MG63 (cell line): ENCODE measurements around the gene TMEM259. TPM values are rescaled to one million over a fixed set of nuclear protein-coding genes. Genes with fewer than 3 reads are reported as not detected.
A peak's percentile ranks its signal among the peaks of the same experiment; 100 is the strongest.

Source experiments
- DNase-seq: peaks from one replicate; pipeline ENCODE4 v3.0.0-alpha.2; 2020
- H3K27me3 ChIP-seq: fragments of 250-450 bp; sonication (Bioruptor Pico); 2 replicates; pipeline ENCODE4 v1.5.1; 2020; ENCODE audit warnings: mild to moderate bottlenecking, moderate library complexity
- H3K36me3 ChIP-seq: fragments of 250-450 bp; sonication (Bioruptor Pico); 2 replicates; pipeline ENCODE4 v1.5.1; 2020; ENCODE audit warnings: mild to moderate bottlenecking, moderate library complexity
- H3K4me3 ChIP-seq: fragments of 250-450 bp; sonication (Bioruptor Pico); 2 replicates; pipeline ENCODE4 v1.5.1; 2020; ENCODE audit warnings: mild to moderate bottlenecking, moderate library complexity
- H3K9me3 ChIP-seq: fragments of 250-450 bp; sonication (Bioruptor Pico); 2 replicates; pipeline ENCODE4 v1.5.1; 2020; ENCODE audit warnings: mild to moderate bottlenecking, moderate library complexity
- total RNA-seq: library from RNA; depleted of rRNA; stranded (reverse); fragments of >200 nt; shearing (Covaris generic); gene quantifications from 2 replicates; pipeline ENCODE4 v1.2.3, GENCODE V29; 2014; ENCODE audit warnings: low replicate concordance

TMEM259 gene
- total RNA-seq, 1 experiment from 2014 or later, result 75.8 TPM

DNA sequence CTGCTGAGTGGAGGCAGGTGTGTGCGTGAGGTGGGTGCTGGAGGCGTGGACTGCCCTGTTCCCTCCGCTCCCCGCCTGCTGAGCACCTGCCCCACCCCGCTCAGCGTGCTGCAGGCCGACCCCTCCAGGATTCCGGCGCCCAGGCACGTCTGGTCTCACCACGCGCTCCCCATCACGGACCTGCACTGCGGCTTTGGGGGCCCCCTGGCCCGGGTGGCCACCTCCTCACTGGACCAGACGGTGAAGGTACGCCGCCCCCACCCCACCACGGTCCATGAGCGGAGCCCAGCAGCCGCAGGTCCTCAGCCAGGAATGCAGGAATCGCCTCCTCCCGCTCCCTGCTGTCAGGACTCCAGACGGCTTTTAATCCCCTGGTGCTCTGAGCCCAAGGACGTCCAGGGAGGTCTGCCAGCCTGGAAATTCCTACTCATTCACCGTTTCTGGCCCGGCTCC is 30.8 kb downstream of the TMEM259 start:
- Histone ChIP-seq H3K4me3 (no peak overlapping the region), H3K27me3 (no peaks in the 10 kb centered on the region), H3K9me3 (no peaks in the 10 kb centered on the region), H3K36me3 (peaks cover 13% of the 10 kb centered on the region)
- DNase-seq, result peak; percentile 22

DNA sequence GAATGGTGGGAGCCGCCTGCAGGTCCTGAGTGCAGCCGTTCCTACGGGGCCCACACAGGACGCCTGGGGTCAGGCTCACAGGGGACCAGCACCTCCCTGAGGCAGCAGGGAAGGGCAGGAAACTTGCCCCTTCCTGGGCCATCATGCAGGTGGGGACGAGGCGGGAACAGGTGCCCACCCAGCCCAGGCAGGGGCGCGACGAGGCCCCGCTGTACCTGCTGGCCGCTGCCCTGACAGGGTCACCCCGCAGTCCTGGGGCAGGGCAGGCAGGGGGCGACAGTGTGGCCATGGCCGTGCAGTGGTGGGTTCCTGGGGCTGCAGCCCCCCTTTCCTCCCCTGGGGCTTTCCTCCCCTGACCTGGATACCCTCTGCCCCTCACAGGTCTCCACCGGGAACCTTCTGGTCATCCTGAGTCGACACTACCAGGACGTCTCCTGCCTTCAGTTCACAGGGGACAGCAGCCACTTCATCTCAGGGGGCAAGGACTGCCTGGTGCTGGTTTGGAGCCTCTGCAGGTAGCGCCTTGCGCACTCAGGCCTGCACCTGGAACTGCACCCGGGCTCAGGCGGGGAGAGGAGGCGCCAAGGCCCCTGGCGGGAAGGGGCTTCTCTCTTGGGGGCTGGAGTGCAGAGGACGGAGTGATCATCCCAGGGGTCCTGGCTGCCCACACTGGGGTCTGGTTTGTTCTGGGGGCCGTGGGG is 31.4 kb downstream of the TMEM259 start:
- H3K4me3 ChIP-seq, result no peak overlapping the region
- H3K36me3 ChIP-seq, result peaks cover 13% of the 10 kb centered on the region
- DNase-seq, result no peak
- H3K9me3 ChIP-seq, result no peaks in the 10 kb centered on the region
- no peaks in the 10 kb centered on the region for H3K27me3 ChIP-seq

DNA sequence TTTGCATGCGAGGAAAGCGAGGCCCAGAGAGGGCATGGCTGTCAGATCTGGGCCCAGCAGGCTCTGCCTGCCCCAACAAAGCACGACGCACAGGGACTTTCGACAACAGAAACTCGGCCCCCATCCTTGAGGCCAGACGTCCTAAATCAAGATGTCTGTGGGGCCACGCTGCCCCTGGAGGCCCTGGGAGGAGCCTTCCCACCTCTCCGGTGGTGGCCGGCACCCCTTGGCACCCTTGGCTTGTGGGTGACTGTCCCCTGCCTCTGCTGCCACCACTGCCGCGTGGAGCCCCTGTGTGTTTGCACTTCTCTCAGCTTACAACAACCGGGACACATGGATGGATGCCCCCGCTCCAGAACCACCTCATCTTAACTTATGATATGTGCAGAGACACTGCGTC is 32.4 kb downstream of the TMEM259 start:
- DNase-seq, result no peak
- no peak overlapping the region for H3K4me3 ChIP-seq
- H3K36me3 ChIP-seq, result peaks cover 12% of the 10 kb centered on the region
- H3K9me3 ChIP-seq, result no peaks in the 10 kb centered on the region
- H3K27me3 ChIP-seq, result no peaks in the 10 kb centered on the region

DNA sequence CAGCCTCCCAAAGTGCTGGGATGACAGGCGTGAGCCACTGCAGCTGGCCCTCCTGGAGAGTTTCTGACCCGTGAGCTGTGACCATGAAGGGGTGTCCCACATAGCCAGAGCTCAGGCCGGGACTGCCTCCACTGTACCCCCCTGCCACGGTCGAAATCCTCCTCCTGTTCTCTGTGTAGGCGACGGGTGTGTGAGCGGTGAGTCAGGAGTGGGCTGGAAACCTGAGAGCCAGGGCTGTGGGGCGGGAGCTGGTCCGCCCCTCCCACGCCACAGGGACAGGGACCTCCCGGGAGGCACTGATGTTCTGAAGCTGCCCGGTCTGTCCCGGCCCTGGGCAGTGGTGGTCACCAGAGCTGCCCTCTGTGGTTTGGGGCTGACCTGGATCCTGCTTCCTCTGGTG is 32.8 kb downstream of the TMEM259 start:
- Histone ChIP-seq H3K9me3 (no peaks in the 10 kb centered on the region), H3K27me3 (no peaks in the 10 kb centered on the region), H3K36me3 (peaks cover 12% of the 10 kb centered on the region), H3K4me3 (no peak overlapping the region)
- no peak for DNase-seq

DNA sequence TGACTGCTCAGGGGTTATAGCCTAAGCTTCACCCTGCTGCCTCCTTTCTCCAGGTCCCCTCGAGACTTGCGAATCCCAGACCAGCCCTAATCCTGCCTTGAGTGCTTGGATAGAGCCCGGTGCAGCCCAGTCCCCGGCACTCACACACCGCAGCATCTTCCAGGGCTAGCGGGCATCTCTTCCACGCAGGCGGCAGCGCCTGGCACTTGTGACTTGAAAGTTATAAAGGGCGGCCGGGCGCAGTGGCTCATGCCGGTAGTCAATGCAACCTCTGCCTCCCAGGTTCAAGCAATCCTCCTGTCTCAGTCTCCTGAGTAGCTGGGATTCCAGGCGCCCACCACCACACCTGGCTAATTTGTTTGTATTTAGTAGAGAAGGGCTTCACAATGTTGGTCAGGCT is 34.8 kb downstream of the TMEM259 start:
- Histone ChIP-seq H3K4me3 (no peak overlapping the region), H3K36me3 (peaks cover 9% of the 10 kb centered on the region), H3K9me3 (no peaks in the 10 kb centered on the region), H3K27me3 (no peaks in the 10 kb centered on the region)
- DNase-seq, result no peak

DNA sequence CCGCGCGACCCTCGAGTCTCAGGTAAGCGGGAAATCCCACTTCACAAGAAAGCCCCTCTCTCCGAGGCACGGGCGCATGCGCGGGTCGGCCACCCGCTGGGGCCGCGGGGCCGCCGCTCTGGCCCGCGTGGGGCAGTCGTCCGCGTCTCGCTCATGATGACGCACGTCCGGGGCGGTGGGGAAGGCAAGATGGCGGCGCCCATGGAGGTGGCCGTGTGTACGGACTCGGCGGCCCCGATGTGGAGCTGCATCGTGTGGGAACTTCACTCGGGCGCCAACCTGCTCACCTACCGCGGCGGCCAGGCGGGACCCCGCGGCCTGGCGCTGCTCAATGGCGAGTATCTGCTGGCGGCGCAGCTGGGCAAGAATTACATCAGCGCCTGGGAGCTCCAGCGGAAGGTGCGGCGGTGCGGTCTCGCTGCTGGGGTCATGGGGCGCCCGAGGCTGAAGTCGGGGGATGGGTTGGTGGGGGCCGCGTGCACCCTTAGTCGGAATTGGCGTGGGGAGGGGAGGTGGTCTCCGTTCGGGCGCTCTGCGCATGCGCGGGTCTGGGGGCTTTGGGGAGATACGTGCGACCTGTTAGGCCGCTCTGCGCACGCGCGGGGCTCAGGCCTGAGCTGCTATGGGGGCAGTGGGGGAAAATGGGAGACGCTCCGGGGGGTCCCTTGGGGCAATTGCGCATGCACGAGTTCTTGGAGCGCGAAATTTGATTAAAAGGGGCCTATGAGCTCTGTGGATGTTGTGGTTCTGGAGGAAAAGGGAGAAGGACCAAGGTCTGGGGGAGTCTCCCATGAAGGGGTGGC is 36.6 kb downstream of the TMEM259 start, which contains the start of gene WDR18:
TSS of gene WDR18 (plus strand) at position 181 of the 803 bp plus-strand sequence. CDS start at position 190, 9 bp downstream.
- H3K36me3 ChIP-seq, result peaks cover 4% of the 10 kb centered on the region
- no peaks in the 10 kb centered on the region for H3K9me3 ChIP-seq
- no peaks in the 10 kb centered on the region for H3K27me3 ChIP-seq
- peak within 1 kb of the TSS; percentile 91 for H3K4me3 ChIP-seq
- DNase-seq, result peak; percentile 82

DNA sequence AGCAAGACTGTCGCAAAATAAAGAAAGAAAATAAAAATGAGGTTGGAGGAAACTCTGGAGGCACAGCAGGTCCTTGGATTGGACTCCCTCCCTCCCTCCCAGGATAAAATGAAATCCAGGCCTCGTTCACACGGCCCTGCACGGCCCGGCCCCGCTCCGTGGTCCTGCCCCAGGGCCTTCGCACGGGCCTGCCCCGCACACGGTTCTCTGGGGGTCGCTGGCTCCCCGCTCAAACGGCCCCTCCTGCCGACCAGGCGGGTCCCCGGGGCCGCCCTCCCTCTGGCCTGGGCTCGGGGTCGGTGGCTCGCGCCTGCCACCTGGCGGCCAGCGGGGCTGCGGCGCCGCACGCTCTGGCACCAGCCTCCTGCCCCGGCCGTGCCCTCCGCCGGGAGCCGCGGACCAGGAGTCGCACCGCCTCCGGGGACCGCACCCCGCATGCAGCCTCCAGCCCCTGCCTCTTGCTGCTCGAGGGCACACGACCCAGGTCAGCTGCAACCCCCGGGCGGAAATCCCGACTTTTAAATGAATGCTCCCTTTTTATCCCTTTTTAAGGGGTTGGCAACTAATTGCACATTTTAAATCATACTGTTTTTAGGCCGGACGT is 38.3 kb downstream of the TMEM259 start:
- Histone ChIP-seq H3K36me3 (peaks cover 4% of the 10 kb centered on the region), H3K9me3 (no peaks in the 10 kb centered on the region), H3K27me3 (no peaks in the 10 kb centered on the region), H3K4me3 (peak overlapping the region; percentile 35)
- peak; percentile 60 for DNase-seq

DNA sequence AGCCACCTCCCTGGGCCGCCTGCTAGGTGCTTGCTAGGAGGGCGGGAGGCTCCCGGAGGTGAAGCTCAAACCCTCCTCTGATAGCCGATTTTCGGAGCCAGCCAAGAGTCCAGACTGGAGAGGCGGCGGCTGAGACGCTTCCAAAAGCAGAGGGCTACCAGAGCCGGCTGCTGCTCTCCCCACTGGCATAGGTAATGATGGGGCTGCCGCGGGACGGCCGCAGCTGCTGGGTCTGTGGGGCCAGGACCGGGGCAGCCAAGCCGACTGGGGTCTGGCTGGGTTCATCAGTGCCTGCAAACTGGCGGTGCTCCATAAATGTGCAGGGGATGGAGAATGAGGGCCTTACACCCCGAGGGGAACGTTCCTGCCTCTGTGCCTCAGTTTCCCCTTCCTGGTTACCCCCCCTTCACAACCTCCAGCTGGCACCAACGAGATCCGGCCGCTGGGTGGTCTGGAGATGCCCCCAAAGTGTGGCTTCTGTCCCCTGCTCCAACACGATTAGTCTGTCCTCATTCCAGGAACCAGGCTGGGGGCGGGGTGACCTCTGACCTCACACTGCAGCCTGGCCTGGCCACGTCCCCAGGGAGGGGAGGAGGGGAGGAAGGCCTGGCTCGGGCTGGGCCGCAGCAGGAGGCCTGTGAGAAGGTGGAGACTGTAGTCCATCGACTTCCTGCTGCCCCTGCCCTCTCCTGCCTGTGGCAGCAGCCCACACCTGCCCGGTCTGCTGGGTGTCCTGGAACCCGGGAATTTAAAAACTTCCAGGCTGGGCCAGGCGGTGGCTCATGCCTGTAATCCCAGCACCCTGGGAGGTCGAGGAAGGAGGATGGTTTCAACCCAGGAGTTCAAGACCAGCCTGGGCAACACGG is 40.6 kb downstream of the TMEM259 start:
- DNase-seq, result no peak
- Histone ChIP-seq H3K4me3 (no peak overlapping the region), H3K36me3 (peaks cover 4% of the 10 kb centered on the region; the same call in 1 of the 2 replicates), H3K9me3 (no peaks in the 10 kb centered on the region), H3K27me3 (no peaks in the 10 kb centered on the region)

DNA sequence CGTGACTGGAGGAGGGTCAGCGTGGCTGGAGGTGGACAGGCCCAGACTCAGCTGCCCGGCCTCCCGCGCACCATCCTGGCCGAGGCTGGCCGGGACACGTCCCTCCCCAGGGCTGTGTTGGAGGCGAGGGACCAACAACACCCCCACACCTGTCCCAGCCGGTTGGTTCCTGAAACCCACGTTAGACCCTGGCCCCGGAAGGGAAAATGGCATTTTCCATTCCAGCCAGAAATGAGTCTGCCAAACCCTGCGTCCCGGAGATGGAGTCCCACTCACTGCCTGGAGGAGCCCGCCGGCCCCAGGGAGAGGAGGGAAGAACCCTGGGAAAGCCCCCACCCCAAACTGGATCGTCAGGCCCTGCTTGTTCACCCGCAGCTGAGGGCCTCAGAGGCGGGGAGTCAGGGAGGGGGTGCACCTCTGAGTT is 41.6 kb downstream of the TMEM259 start:
- DNase-seq, result no peak
- Histone ChIP-seq H3K27me3 (no peaks in the 10 kb centered on the region), H3K9me3 (no peaks in the 10 kb centered on the region), H3K4me3 (no peak overlapping the region), H3K36me3 (0 out of 2 replicates have a peak, but pooled peaks cover under 1% of the 10 kb centered on the region)

DNA sequence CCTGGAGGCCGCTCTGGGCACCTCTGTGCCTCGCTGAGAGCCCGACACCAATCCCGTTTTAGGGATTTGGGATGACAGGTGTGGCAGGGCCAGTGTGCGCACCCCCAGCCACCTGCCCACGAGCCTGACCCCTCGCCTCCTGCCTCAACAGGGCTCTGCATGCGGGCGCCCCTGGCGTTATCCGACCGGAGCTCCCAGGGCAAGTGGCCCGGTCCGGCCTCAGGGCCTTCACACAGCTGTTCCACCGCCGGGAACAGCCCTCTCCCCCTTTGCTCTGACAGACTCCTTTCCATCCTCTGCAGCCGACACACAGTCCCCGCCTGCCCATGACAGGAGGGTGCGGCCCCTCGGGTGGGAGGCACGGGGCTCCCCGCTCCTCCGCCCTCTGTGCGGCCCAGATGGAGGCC is 43.9 kb downstream of the TMEM259 start:
- no peak for DNase-seq
- Histone ChIP-seq H3K27me3 (no peaks in the 10 kb centered on the region), H3K9me3 (no peaks in the 10 kb centered on the region), H3K36me3 (no peaks in the 10 kb centered on the region), H3K4me3 (no peak overlapping the region)

DNA sequence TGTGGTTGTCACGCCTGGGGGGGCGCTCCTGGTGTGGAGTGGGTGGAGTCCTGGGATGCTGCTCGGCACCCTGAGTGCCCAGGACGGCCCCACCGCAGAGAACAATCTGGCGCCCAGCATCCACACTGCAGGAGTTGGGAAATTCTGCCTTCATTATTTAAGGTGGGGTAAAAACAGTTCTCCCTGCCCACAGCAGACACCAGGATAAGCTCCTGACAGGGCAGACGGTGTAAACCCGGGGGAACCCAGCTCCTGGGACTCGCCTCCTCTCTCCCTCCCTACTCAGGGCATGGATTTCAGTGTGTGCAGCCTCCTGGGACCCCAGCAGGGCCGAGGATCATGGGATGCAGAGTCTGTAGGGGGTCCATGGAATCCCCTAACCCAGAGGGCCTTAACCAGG is 44.4 kb downstream of the TMEM259 start:
- Histone ChIP-seq H3K4me3 (no peak overlapping the region), H3K27me3 (no peaks in the 10 kb centered on the region), H3K9me3 (no peaks in the 10 kb centered on the region), H3K36me3 (no peaks in the 10 kb centered on the region)
- no peak for DNase-seq

DNA sequence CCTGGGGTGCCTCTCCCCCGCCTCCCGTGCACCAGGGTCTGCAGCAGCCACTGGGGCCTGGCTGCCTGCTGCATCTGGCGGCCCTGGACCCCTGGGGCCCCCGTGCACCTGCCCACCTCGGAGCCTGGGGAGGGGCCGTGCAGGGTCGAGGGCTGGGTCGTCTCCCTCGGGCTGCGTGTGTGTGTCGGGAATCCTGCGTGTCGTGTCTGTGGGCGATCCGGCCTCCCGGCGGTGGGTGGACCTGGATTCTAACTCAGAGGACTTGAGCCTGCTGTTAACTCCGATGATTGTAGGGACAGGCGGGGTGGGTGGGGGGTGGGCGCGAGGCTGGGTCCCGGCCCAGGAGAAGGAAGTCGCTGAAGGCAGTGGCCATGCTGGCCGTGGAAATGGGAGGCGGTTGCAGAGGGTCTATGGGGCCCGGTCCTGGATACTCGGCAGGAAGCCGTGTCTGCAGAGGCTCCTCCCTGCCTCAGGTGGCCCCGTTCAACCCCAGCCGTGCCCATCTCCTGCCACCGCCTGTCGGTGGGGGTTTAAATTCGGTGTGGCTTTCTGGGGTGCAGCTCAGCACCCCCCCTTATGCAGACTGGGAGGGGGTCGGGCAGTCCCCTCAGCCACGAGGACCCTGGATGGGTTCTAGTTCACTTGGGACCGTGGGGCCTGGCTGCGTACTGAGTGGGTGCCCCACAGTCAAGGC is 46.2 kb downstream of the TMEM259 start:
- H3K9me3 ChIP-seq, result peaks cover 5% of the 10 kb centered on the region
- DNase-seq, result no peak
- peaks cover 6% of the 10 kb centered on the region for H3K36me3 ChIP-seq
- H3K4me3 ChIP-seq, result no peak overlapping the region
- no peaks in the 10 kb centered on the region for H3K27me3 ChIP-seq

DNA sequence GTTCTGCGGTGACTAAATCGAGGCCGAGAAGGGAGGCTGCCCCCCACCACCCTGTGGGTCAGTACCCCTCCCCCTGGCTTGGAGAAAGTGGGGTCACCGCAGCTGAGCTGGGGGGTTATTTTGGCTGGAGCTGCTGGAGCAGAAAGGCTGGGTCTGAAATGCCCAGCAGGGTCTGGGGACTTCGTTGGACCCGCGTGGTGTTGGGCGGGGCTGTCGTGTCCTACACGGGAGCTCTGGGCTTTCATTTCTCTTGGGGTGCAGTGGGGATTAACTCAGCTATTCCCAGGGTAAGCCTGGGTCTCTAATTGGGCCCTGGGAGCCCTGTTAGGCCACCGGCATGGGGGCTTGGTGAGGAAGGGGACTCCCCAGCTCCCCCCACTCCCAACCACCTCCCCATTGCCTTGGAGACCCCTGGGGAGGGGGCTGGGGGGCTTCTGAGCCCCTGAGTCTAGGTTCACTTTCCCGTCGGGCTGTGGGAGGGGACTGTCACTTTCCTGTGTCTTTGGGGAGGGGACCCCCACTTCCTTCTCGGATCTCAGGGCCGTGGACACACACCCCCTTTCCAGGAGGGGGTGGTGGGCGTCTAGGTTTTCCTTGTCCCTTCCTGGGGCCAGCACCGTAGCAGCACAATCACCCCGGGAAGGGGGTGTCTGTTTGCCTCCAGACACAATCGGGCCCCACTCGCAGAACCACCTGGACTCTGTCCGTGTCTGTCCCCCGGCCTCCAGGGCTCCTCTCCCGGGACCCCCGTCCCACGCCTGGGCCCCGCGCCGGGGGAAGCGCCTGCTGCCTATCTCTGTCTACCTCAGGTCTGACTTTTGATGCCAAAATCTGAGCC is 47.0 kb downstream of the TMEM259 start:
- Histone ChIP-seq H3K36me3 (peaks cover 9% of the 10 kb centered on the region), H3K9me3 (peaks cover 5% of the 10 kb centered on the region), H3K27me3 (no peaks in the 10 kb centered on the region), H3K4me3 (no peak overlapping the region)
- DNase-seq, result no peak

DNA sequence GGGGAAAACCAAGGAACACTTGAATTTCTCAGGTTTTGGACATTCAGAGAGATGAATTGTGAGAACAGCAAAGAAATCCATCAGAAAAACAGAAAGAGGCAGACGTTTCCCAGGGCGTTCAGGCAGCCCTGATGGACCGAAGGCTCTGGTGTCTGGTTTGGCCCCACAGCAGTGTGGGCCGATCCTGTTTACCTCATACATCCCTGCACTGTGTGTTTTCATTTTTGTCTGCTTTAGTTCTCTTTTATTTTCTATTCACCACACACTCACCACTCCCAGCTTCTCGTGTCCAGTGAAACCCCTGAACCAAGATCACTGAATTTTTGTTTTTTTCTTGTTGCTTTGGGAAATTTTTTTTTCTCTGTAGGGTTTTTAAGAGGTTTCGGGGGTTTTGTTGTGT is 48.6 kb downstream of the TMEM259 start:
- peaks cover 9% of the 10 kb centered on the region for H3K36me3 ChIP-seq
- DNase-seq, result no peak
- H3K9me3 ChIP-seq, result peaks cover 5% of the 10 kb centered on the region
- H3K4me3 ChIP-seq, result no peak overlapping the region
- H3K27me3 ChIP-seq, result no peaks in the 10 kb centered on the region

DNA sequence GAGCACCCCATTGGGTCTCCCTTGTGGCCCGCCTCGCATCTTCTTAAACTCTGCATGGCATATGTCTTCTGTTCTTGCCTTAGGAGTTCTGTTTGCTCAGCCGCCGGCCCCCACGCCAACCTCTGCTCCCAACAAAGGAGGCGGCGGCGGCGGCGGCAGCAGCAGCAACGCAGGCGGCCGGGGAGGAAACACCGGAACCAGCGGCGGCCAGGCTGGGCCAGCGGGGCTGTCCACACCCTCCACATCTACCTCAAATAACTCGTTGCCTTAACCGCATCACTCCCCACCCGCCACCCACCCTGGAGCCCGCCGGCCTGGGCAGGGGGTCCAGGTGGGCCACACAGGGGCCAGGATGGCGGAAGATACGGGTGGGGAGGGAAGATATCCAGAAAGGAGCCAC is 49.1 kb downstream of the TMEM259 start:
- no peaks in the 10 kb centered on the region for H3K27me3 ChIP-seq
- H3K4me3 ChIP-seq, result no peak overlapping the region
- H3K36me3 ChIP-seq, result peaks cover 9% of the 10 kb centered on the region
- H3K9me3 ChIP-seq, result peaks cover 5% of the 10 kb centered on the region
- DNase-seq, result no peak
